GM23248 (cell line): ENCODE data around the gene ZBTB6. TPM values are rescaled to one million over a fixed set of nuclear protein-coding genes. Genes with fewer than 3 reads are reported as not detected.

ENCODE experiments used
- DNase-seq: peaks from one replicate; pipeline ENCODE4 v3.0.0-alpha.2; 2015
- H2AFZ ChIP-seq: fragments of 200-600 bp; sonication (generic); 2 replicates; pipeline ENCODE4 v1.6.1; 2016; ENCODE audit warnings: antibody characterized with exemption
- H3F3A ChIP-seq: fragments of 200-600 bp; sonication (generic); 2 replicates; pipeline ENCODE4 v1.6.1; 2016; ENCODE audit warnings: mild to moderate bottlenecking, antibody characterized with exemption, mixed run types; ENCODE audit not compliant: insufficient read depth
- H3K27ac ChIP-seq: fragments of 200-600 bp; sonication (generic); 2 replicates; pipeline ENCODE4 v1.5.1; 2016; ENCODE audit warnings: mild to moderate bottlenecking
- H3K27me3 ChIP-seq: fragments of 200-600 bp; sonication (generic); replicated peaks from 2 replicates; pipeline ENCODE4 v1.6.1; 2016; ENCODE audit warnings: mild to moderate bottlenecking; ENCODE audit not compliant: insufficient read depth
- H3K36me3 ChIP-seq: fragments of 200-600 bp; sonication (generic); 2 replicates; pipeline ENCODE4 v1.6.1; 2016; ENCODE audit warnings: low read depth, mild to moderate bottlenecking
- H3K4me1 ChIP-seq: fragments of 200-600 bp; sonication (generic); 2 replicates; pipeline ENCODE4 v1.6.1; 2016; ENCODE audit warnings: mild to moderate bottlenecking; ENCODE audit not compliant: insufficient read depth
- H3K4me2 ChIP-seq: fragments of 200-600 bp; sonication (generic); one replicate; pipeline ENCODE4 v1.6.1; 2016; ENCODE audit warnings: mild to moderate bottlenecking; ENCODE audit not compliant: unreplicated experiment
- H3K4me3 ChIP-seq: fragments of 200-600 bp; sonication (generic); 2 replicates; pipeline ENCODE4 v1.5.1; 2016; ENCODE audit warnings: mild to moderate bottlenecking
- H3K79me2 ChIP-seq: fragments of 200-600 bp; sonication (generic); 2 replicates; pipeline ENCODE4 v1.6.1; 2016; ENCODE audit warnings: mild to moderate bottlenecking; ENCODE audit not compliant: insufficient read depth
- H3K9ac ChIP-seq: fragments of 200-600 bp; sonication (generic); 2 replicates; pipeline ENCODE4 v1.6.1; 2016; ENCODE audit warnings: mild to moderate bottlenecking
- H3K9me2 ChIP-seq: fragments of 200-600 bp; sonication (generic); 2 replicates; pipeline ENCODE4 v1.6.1; 2016; ENCODE audit warnings: mixed run types, mild to moderate bottlenecking, moderate library complexity; ENCODE audit not compliant: insufficient read depth
- H3K9me3 ChIP-seq: fragments of 200-600 bp; sonication (generic); one replicate; pipeline ENCODE4 v1.6.1; 2017; ENCODE audit warnings: low read depth
- H4K20me1 ChIP-seq: fragments of 200-600 bp; sonication (generic); 2 replicates; pipeline ENCODE4 v1.6.0; 2016; ENCODE audit not compliant: insufficient read depth
- EZH2 ChIP-seq: fragments of 200-600 bp; sonication (generic); IDR thresholded peaks from 2 replicates; pipeline ENCODE4 v1.6.1; 2018; ENCODE audit warnings: antibody characterized with exemption, mild to moderate bottlenecking; ENCODE audit not compliant: insufficient read depth, poor library complexity, severe bottlenecking
- EZH2phosphoT487 ChIP-seq: fragments of 200-600 bp; sonication (generic); IDR thresholded peaks from 2 replicates; pipeline ENCODE4 v1.6.1; 2018; ENCODE audit warnings: antibody characterized with exemption, moderate library complexity, mild to moderate bottlenecking, low read depth; ENCODE audit not compliant: insufficient read depth
- WGBS, 2 experiments: methylation state at CpG; one replicate each; pipeline ENCODE4 v1.1.6; 2015 to 2017; ENCODE audit warnings: low lambda C conversion rate in 2 of 2, low coverage in 1 of 2; ENCODE audit errors: missing lambda C conversion rate in 2 of 2; 5-methylcytosine and 5-hydroxymethylcytosine counted together
- in situ Hi-C: fragments of 300-500 bp; cut with MboI; formaldehyde crosslinking; loops from 2 replicates; pipeline ENCODE4 v1.15.0; 2020
- polyA plus RNA-seq: library from polyadenylated mRNA; unstranded; fragments of >200 nt; fragmentation: Nextera tagmentation; extraction: Ambion mirVana; gene quantifications from 2 replicates; pipeline ENCODE4 v1.2.1, GENCODE V29; 2016
- total RNA-seq: library from RNA; depleted of rRNA; stranded (reverse); fragments of >200 nt; shearing (Covaris generic); gene quantifications from 2 replicates; pipeline ENCODE4 v1.2.3, GENCODE V29; 2014

ZBTB6 gene
- total and polyA plus RNA-seq, 2 experiments from 2014 or later: 4.4 to 9.8 TPM

DNA sequence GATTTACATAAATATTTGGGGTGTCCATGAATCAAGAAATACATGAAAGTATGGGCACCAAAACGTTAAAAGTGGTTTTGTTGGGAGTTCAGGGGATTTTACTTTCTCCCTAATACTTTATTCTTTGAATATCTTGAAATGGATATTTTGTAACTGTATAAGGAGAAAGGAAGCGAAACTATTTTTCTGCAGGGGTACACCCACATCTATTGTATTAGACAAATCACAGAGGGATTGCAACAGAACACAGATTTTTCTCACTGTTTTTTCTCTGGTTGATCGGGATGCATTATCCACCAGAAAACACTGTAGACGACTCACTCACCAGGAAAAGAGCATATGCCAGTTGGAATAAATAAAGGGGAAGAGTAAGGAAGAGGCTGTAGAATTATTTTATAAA, 26.5 kb upstream of the ZBTB6 start:
- WGBS, 2 experiments: 94 to 97% methylated on average over 4 of the region's 4 CpGs
- Histone ChIP-seq H3K4me1 (peaks cover 5% of the 10 kb centered on the region), H3K79me2 (peaks cover 92% of the 10 kb centered on the region), H3K27ac (no peak overlapping the region), H3K27me3 (no peaks in the 10 kb centered on the region), H3F3A (peaks cover 19% of the 10 kb centered on the region; the same call in 1 of the 2 replicates), H2AFZ (no peak overlapping the region), H3K9me3 (no peaks in the 10 kb centered on the region), H3K9ac (no peak overlapping the region), H3K9me2 (no peaks in the 10 kb centered on the region), H3K4me3 (no peak overlapping the region), H4K20me1 (no peaks in the 10 kb centered on the region), H3K36me3 (no peaks in the 10 kb centered on the region), H3K4me2 (no peak overlapping the region)
- TF ChIP-seq EZH2phosphoT487: no peak
- TF ChIP-seq EZH2: no peak
- in situ Hi-C loops: no loop called here
- no peak for DNase-seq

DNA sequence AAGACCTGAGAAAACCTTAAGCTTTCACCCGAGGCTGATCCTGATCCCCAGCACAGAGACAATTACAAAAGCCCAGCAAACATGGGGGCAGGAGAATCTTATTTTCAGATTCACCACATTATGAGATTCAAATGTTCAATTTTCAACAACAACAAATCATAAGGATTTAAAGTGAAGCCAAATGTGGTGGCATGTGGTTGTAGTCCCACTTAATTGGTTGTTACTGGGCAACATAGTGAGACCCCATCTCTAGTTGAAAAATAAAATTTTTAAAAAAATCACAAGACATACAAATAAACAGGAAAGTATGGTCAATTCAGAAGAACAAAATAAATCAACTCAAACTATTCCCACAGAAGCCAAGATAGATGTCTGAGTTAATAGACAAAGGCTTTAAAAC, 23.8 kb upstream of the ZBTB6 start:
- Histone ChIP-seq H3K27ac (no peak overlapping the region), H3K79me2 (peaks cover 92% of the 10 kb centered on the region), H3K9me3 (no peaks in the 10 kb centered on the region), H3F3A (peaks cover 28% of the 10 kb centered on the region), H2AFZ (no peak overlapping the region), H3K27me3 (no peaks in the 10 kb centered on the region), H3K4me1 (peaks cover 5% of the 10 kb centered on the region), H4K20me1 (no peaks in the 10 kb centered on the region), H3K4me3 (no peak overlapping the region), H3K9ac (no peak overlapping the region), H3K9me2 (no peaks in the 10 kb centered on the region), H3K36me3 (no peaks in the 10 kb centered on the region), H3K4me2 (no peak overlapping the region)
- no peak for TF ChIP-seq EZH2
- no peak for TF ChIP-seq EZH2phosphoT487
- no peak for DNase-seq
- WGBS, 2 experiments: 43 to 73% methylated on average over 1 of the region's 1 CpG
- in situ Hi-C loops: no loop called here

DNA sequence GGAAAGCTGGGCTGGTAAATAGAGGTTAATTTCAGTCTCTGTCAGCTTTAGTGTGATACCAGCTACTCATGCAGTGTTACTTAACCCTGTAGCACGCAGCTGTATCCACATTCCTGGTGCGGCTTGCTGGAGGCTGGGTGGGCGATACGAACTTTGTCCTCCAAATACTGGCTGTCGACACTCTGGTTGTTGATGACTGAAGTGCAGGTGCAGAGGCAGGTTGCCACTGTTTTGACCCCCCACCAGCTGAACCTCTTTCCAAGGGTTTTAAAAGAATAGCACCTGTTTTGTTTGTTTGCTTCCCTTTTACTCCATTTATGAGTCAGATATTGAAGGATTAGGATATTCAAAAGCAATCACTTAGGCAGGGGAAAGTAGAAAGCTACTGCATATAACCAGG, 23.3 kb upstream of the ZBTB6 start:
- TF ChIP-seq EZH2phosphoT487 (no peak), EZH2 (no peak)
- WGBS, 2 experiments: 89 to 92% methylated on average over 5 of the region's 5 CpGs
- in situ Hi-C loops: no loop called here

GRCh38 chr9:122931226-122932121, 18.4 kb upstream of the ZBTB6 start, which contains the start of gene ZBTB26:
ZBTB26 (minus strand) TSS chr9:122931512; CDS start chr9:122919934, 11,578 bp downstream.
- Histone ChIP-seq H3K9ac (peak within 1 kb of the TSS; percentile 84), H3K9me2 (no peaks in the 10 kb centered on the region), H4K20me1 (no peaks in the 10 kb centered on the region), H3K4me3 (peak within 1 kb of the TSS; percentile 93), H3K4me2 (peak within 1 kb of the TSS; percentile 80), H3F3A (peaks cover 15% of the 10 kb centered on the region), H2AFZ (peak within 1 kb of the TSS; percentile 94), H3K9me3 (no peaks in the 10 kb centered on the region), H3K36me3 (no peaks in the 10 kb centered on the region), H3K79me2 (peaks cover 98% of the 10 kb centered on the region), H3K4me1 (peaks cover 17% of the 10 kb centered on the region), H3K27me3 (no peaks in the 10 kb centered on the region), H3K27ac (peak within 1 kb of the TSS; percentile 62)
- in situ Hi-C loops: no loop called here
- TF ChIP-seq EZH2: no peak
- no peak for TF ChIP-seq EZH2phosphoT487
- peak; percentile 97 for DNase-seq
- 1% methylated on average over 44 to 51 of the region's 51 CpGs for WGBS, 2 experiments

More for the DNA sequence above, 23.3 kb upstream of the ZBTB6 start:
- H3K27me3 ChIP-seq: no peaks in the 10 kb centered on the region
- H3K27ac ChIP-seq: no peak overlapping the region
- peaks cover 91% of the 10 kb centered on the region for H3K79me2 ChIP-seq
- H3K9ac ChIP-seq: no peak overlapping the region
- no peaks in the 10 kb centered on the region for H4K20me1 ChIP-seq
- no peaks in the 10 kb centered on the region for H3K36me3 ChIP-seq
- no peaks in the 10 kb centered on the region for H3K9me2 ChIP-seq
- H3K9me3 ChIP-seq: no peaks in the 10 kb centered on the region
- peaks cover 27% of the 10 kb centered on the region for H3F3A ChIP-seq
- no peak for DNase-seq
- H3K4me3 ChIP-seq: no peak overlapping the region
- H3K4me2 ChIP-seq: no peak overlapping the region
- no peak overlapping the region for H2AFZ ChIP-seq
- peaks cover 4% of the 10 kb centered on the region; the same call in 1 of the 2 replicates for H3K4me1 ChIP-seq
